BJ (cell line): ENCODE measurements around the gene CFHR4. TPM values are rescaled to one million over a fixed set of nuclear protein-coding genes. Genes with fewer than 3 reads are reported as not detected.
"Not testable (repeated sequence)": the region's sequence is repeated elsewhere in the genome, so short reads cannot be mapped to it uniquely, and the experiment has no call there.

Experiments
- CTCF ChIA-PET: fragments of 350-600 bp; formaldehyde crosslinking; extraction: SDS; loops from one replicate; lab custom pipeline; 2021; ENCODE audit warnings: antibody characterized with exemption, inconsistent platforms; lab: Yijun Ruan, JAX
- POLR2A ChIA-PET: fragments of 300-600 bp; sonication (Branson Sonifier 250); formaldehyde crosslinking; extraction: SDS; loops from one replicate; lab custom pipeline; 2021; ENCODE audit warnings: antibody characterized with exemption; lab: Charles Lee
- DNase-seq: peaks from one replicate; pipeline ENCODE4 v3.0.0-alpha.2; 2011; ENCODE audit warnings: low read depth
- H3K27me3 ChIP-seq: 2 replicates; pipeline ENCODE4 v1.6.0; 2011; ENCODE audit warnings: low read length; ENCODE audit not compliant: control insufficient read depth, insufficient read depth
- H3K36me3 ChIP-seq: 2 replicates; pipeline ENCODE4 v1.5.1; 2011; ENCODE audit warnings: low read length; ENCODE audit not compliant: control insufficient read depth, insufficient read depth
- H3K4me3 ChIP-seq: 2 replicates; pipeline ENCODE4 v1.5.1; 2011; ENCODE audit warnings: low read depth, mild to moderate bottlenecking, control low read depth, low read length
- CTCF ChIP-seq: IDR thresholded peaks from 2 replicates; pipeline ENCODE4 v1.5.1; 2011; ENCODE audit warnings: low read depth, mild to moderate bottlenecking, control low read depth, inconsistent platforms, low read length, moderate library complexity; ENCODE audit not compliant: insufficient read depth
- polyA plus RNA-seq: library from polyadenylated mRNA; depleted of rRNA; stranded (reverse); fragments of >200 nt; gene quantifications from 2 replicates; pipeline ENCODE4 v1.2.3, GENCODE V29; 2011

The CFHR4 gene
- polyA plus RNA-seq, 1 experiment: not detected

GRCh38 chr1:196897158-196897828 is 9.4 kb downstream of the CFHR4 start:
- no peak for DNase-seq
- no peak; the same call in 1 of the 2 replicates for TF ChIP-seq CTCF
- peaks cover 6% of the 10 kb centered on the region for H3K27me3 ChIP-seq
- no peaks in the 10 kb centered on the region for H3K36me3 ChIP-seq
- ChIA-PET CTCF (interaction anchor here (1.0 kb wide), 1 partner anchor 28 kb away, joined by 3 read pairs; no protein-coding TSS in a partner anchor), POLR2A (no interaction called here)
- peak overlapping the region; percentile 17; the same call in 1 of the 2 replicates for H3K4me3 ChIP-seq

GRCh38 chr1:196902344-196902743 is 14.5 kb downstream of the CFHR4 start:
- DNase-seq: no peak
- CTCF ChIA-PET: no interaction called here
- TF ChIP-seq CTCF: no peak
- POLR2A ChIA-PET: no interaction called here
- H3K4me3 ChIP-seq: no peak overlapping the region
- H3K27me3 ChIP-seq: peaks cover 4% of the 10 kb centered on the region
- no peaks in the 10 kb centered on the region for H3K36me3 ChIP-seq

- CTCF ChIA-PET: no interaction called here
- TF ChIP-seq CTCF: peak; percentile 18; the same call in 1 of the 2 replicates
- DNase-seq: no peak
Observed at GRCh38 chr1:196910215-196910614, 22.4 kb downstream of the CFHR4 start.

GRCh38 chr1:196912283-196912682 is 24.4 kb downstream of the CFHR4 start:
- DNase-seq, H3K27me3 ChIP-seq, POLR2A ChIA-PET, H3K36me3 ChIP-seq, H3K4me3 ChIP-seq, CTCF ChIA-PET: not testable (repeated sequence)

More at GRCh38 chr1:196910215-196910614, 22.4 kb downstream of the CFHR4 start:
- no peak overlapping the region for H3K4me3 ChIP-seq
- POLR2A ChIA-PET: no interaction called here
- no peaks in the 10 kb centered on the region for H3K36me3 ChIP-seq
- H3K27me3 ChIP-seq: no peaks in the 10 kb centered on the region

GRCh38 chr1:196926839-196927238 is 39.0 kb downstream of the CFHR4 start:
- DNase-seq: peak; percentile 1
- POLR2A ChIA-PET, H3K4me3 ChIP-seq, CTCF ChIA-PET, H3K27me3 ChIP-seq, H3K36me3 ChIP-seq: not testable (repeated sequence)

GRCh38 chr1:196932853-196933252 is 45.0 kb downstream of the CFHR4 start:
- H3K27me3 ChIP-seq, H3K4me3 ChIP-seq, H3K36me3 ChIP-seq, DNase-seq, POLR2A ChIA-PET, CTCF ChIA-PET: not testable (repeated sequence)
